Right lobe of liver (tissue), 6 donors: ENCODE results near the gene VPS8. TPM values are rescaled to one million over a fixed set of nuclear protein-coding genes. Genes with fewer than 3 reads are reported as not detected.

Source experiments
- ATAC-seq, 4 donors: fragments of 200-7000 bp; cut with Tn5 transposase; one replicate each; pipeline ENCODE4 v1.9.1; 2020; ENCODE audit warnings: mild to moderate bottlenecking in 4 of 4, moderate library complexity in 4 of 4
- DNase-seq, 3 donors: peaks; one replicate each; pipeline ENCODE4 v3.0.0-alpha.2; 2020
- H3K27ac ChIP-seq, 3 donors: fragments of 200-600 bp; one replicate each; pipeline ENCODE4 v1.8.0; 2022
- H3K27me3 ChIP-seq, 2 donors: fragments of 200-600 bp; one replicate each; pipeline ENCODE4 v1.8.0; 2022
- H3K36me3 ChIP-seq, 4 donors: fragments of 200-600 bp; sonication (generic) in 1 of 4; one replicate each; pipeline versions ENCODE4 v1.5.1 to v1.8.0; 2017 to 2022; ENCODE audit warnings: control low read depth in 1 of 4
- H3K4me1 ChIP-seq, 4 donors: fragments of 200-600 bp; sonication (generic) in 1 of 4; one replicate each; pipeline versions ENCODE4 v1.5.1 to v1.8.0; 2017 to 2022; ENCODE audit warnings: control low read depth in 1 of 4
- H3K4me3 ChIP-seq, 3 donors: fragments of 200-600 bp; one replicate each; pipeline ENCODE4 v1.8.0; 2022
- H3K9me3 ChIP-seq, 4 donors: fragments of 200-600 bp; sonication (generic) in 1 of 4; one replicate each; pipeline versions ENCODE4 v1.5.1 to v1.8.0; 2017 to 2022; ENCODE audit warnings: control low read depth in 1 of 4
- POLR2A ChIP-seq: fragments of 450-650 bp; IDR thresholded peaks from one replicate; pipeline ENCODE4 v1.6.1; 2017; ENCODE audit warnings: antibody characterized with exemption, mild to moderate bottlenecking
- WGBS: methylation state at CpG from one replicate; pipeline ENCODE4 v1.1.6; 2018; ENCODE audit warnings: low coverage, low lambda C conversion rate; ENCODE audit not compliant: insufficient coverage; ENCODE audit errors: missing lambda C conversion rate; 5-methylcytosine and 5-hydroxymethylcytosine counted together
- intact Hi-C, 2 donors: fragments of 100-400 bp; cut with DNase I; formaldehyde crosslinking; loops; one replicate each; pipeline versions ENCODE4 v1.11.2 to v1.14.1; 2022
- total RNA-seq, 6 experiments: library from RNA; depleted of rRNA in 2 of 6; stranded (reverse); fragments of >200 nt in 2 of 6; fragmentation: NEBNext Ultra II Directional in 3 of 6; extraction: Animal tissue kit (Norgen Biotek cat#: 25700) in 3 of 6; gene quantifications; one replicate each; pipeline versions ENCODE4 v1.1.0 to v1.2.4, GENCODE V29; 2016 to 2023
- TF ChIP-seq, protein P1 (sequence below), 4 donors: fragments of 200-600 bp in 3 of 4; fragments of 450-650 bp in 1 of 4; IDR thresholded peaks; one replicate each; pipeline versions ENCODE4 v1.5.1 to v1.8.0; 2016 to 2022; ENCODE audit warnings: antibody characterized with exemption in 4 of 4, mild to moderate bottlenecking in 2 of 4
- donor health status: DM: no; HTN: yes; CAD: no.
- donor health status: DM: no; HTN: no; CAD: no.
- donor health status: DM: no; HTN: no; CAD: no.
- donor health status: DM: no; HTN: yes; CAD: no.
- donor health status: DM: no; HTN: yes; CAD: no.

The VPS8 gene
- total RNA-seq, 6 experiments from 2014 or later: 20.4 to 24.5 (median 21.3) TPM

DNA sequence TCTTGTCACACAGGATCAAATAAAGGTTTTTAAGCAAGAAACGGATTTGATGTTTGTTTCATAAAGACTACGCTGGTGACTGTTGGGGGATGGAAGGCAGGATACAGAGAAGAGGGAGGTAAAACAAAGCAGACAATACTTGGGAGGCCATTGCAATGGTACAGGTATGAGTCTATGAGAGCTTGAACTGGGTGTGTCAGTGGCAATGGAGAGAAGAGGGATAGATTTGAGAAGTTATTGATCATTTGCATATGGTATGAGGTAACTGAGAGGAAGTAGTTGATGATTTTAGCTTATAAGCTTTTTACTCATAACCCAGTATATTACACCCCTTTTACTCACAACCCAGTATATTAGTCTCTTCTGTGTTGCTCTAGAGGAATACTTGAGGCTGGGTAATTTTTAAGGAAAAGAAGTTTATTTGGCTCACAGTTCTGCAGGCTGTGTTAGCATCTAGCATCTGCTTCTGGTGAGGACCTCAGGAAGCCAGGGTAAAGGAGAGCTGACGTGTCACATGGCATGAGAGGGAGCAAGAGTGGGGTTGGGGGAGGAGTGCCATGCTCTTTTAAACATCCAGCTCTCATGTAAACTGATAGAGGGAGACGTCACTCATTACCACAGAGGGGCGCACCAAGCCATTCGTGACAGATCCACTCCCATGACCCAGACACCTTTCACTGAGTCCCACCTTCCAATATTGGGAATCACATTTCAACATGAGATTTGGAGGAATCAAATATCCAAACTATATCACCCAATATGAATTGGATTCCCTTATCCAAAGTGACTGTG is 153.9 kb downstream of the VPS8 start:
- Histone ChIP-seq H3K9me3 (no peaks in the 10 kb centered on the region), H3K27ac (no peak overlapping the region), H3K4me3 (no peak overlapping the region), H3K36me3 (peaks cover 0 to 11% (median 0%) of the 10 kb centered on the region in 4 donors), H3K4me1 (no peaks in the 10 kb centered on the region), H3K27me3 (no peaks in the 10 kb centered on the region)
- DNase-seq (no peak), ATAC-seq (no peak)
- WGBS: 89% methylated on average over 6 of the region's 6 CpGs
- TF ChIP-seq, protein P1, sequence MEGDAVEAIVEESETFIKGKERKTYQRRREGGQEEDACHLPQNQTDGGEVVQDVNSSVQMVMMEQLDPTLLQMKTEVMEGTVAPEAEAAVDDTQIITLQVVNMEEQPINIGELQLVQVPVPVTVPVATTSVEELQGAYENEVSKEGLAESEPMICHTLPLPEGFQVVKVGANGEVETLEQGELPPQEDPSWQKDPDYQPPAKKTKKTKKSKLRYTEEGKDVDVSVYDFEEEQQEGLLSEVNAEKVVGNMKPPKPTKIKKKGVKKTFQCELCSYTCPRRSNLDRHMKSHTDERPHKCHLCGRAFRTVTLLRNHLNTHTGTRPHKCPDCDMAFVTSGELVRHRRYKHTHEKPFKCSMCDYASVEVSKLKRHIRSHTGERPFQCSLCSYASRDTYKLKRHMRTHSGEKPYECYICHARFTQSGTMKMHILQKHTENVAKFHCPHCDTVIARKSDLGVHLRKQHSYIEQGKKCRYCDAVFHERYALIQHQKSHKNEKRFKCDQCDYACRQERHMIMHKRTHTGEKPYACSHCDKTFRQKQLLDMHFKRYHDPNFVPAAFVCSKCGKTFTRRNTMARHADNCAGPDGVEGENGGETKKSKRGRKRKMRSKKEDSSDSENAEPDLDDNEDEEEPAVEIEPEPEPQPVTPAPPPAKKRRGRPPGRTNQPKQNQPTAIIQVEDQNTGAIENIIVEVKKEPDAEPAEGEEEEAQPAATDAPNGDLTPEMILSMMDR (IDR thresholded peaks at IDR 0.05): no peak
- TF ChIP-seq POLR2A: no peak
- intact Hi-C loops: no loop called here

DNA sequence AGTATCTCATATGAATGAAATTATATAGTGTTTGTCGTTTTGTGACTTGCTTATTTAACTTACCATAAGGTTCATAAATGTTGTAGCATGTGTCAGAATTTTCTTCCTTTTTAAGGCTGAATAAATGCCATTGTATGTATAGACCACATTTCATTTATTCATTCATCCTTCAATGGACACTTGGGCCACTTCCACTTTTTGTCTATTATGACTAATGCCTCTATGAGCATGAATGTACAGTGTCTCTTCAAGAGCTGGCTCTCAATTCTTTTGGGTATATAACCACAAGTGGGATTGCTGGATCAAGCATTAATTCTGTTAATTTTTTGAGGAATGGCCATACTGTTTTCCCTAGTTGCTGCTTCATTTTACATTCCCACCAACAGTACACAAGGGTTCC is 156.1 kb downstream of the VPS8 start:
- ATAC-seq: no peak
- DNase-seq: no peak
- intact Hi-C loops: no loop called here
- Histone ChIP-seq H3K27me3 (no peaks in the 10 kb centered on the region), H3K9me3 (no peaks in the 10 kb centered on the region), H3K4me3 (no peak overlapping the region), H3K36me3 (peaks cover 0 to 11% (median 1%) of the 10 kb centered on the region in 4 donors), H3K4me1 (no peaks in the 10 kb centered on the region), H3K27ac (no peak overlapping the region)
- 83% methylated on average over 1 of the region's 1 CpG for WGBS
- no peak for TF ChIP-seq POLR2A
- TF ChIP-seq, protein P1 (IDR thresholded peaks at IDR 0.05): no peak

DNA sequence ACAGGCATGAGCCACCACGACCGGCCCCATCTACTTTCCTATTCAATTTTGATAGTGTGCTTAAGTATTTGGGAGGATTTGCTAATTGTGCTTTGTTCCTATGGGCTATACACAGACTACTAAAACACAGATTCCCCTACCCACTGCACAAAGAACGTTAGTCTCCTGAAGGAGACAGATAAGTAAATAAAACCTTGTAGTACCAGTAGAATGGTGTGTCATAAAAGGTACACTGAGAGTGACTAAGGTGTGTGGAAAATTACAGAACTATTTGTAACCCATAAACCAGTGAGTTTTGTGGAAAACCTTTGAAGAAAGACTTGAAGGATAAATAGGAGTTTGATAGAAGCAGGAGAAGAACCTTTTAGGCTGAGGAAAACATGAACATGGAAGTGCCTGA is 158.2 kb downstream of the VPS8 start:
- Histone ChIP-seq H3K4me3 (no peak overlapping the region), H3K27me3 (no peaks in the 10 kb centered on the region), H3K27ac (no peak overlapping the region), H3K4me1 (no peaks in the 10 kb centered on the region), H3K36me3 (peaks cover 0 to 2% (median under 1%) of the 10 kb centered on the region in 4 donors), H3K9me3 (no peaks in the 10 kb centered on the region)
- intact Hi-C loops: no loop called here
- DNase-seq (no peak), ATAC-seq (no peak)
- TF ChIP-seq, protein P1 (IDR thresholded peaks at IDR 0.05): no peak
- WGBS: 87% methylated on average over 3 of the region's 3 CpGs

DNA sequence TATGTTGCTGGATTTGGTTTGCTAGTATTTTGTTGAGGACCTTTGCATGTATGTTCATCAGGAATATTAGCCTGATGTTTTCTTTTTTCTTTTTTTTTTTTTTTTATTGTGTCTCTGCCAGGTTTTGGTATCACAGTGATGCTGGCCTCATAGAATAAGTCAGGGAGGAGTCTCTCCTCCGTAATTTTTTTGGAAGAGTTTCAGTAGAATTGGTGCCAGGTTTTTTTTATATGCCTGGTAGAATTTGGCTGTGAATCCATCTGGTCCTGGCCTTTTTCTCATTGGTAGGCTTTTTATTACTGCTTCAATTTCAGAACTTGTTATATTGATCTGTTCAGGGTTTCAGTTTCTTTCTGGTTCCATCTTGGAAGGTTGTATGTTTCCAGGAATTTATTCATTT is 165.8 kb downstream of the VPS8 start:
- Histone ChIP-seq H3K4me3 (no peak overlapping the region), H3K4me1 (peaks cover 0 to 7% (median 3%) of the 10 kb centered on the region in 4 donors), H3K27me3 (no peaks in the 10 kb centered on the region), H3K27ac (no peak overlapping the region), H3K9me3 (no peaks in the 10 kb centered on the region), H3K36me3 (no peaks in the 10 kb centered on the region)
- intact Hi-C loops: no loop called here
- 10% methylated on average over 1 of the region's 1 CpG for WGBS
- no peak for TF ChIP-seq POLR2A
- TF ChIP-seq, protein P1 (IDR thresholded peaks at IDR 0.05): no peak
- DNase-seq (no peak), ATAC-seq (no peak)
